SK-N-MC (cell line): ENCODE data around the gene KMT5C.

Experiments used
- EZH2 ChIP-seq: fragments of 200-600 bp; sonication (generic); IDR thresholded peaks from one replicate; pipeline ENCODE4 v1.6.1; 2017; ENCODE audit warnings: antibody characterized with exemption
- FOXP2 ChIP-seq: optimal IDR thresholded peaks from 2 replicates; pipeline ENCODE3; 2011; ENCODE audit warnings: mild to moderate bottlenecking, moderate library complexity; ENCODE audit not compliant: insufficient read depth; ENCODE audit errors: extremely low read length, control extremely low read depth
- POLR2AphosphoS5 ChIP-seq: IDR thresholded peaks from 2 replicates; pipeline ENCODE4 v1.6.1; 2012; ENCODE audit warnings: mild to moderate bottlenecking, low read depth, low read length, borderline replicate concordance

- TF ChIP-seq POLR2AphosphoS5 (no peak), EZH2 (no peak), FOXP2 (no peak)
Observed at GRCh38 chr19:55304279-55304978, 35.2 kb upstream of the KMT5C start.
